ENCODE results near the gene NPAS3.

The NPAS3 gene

DNA sequence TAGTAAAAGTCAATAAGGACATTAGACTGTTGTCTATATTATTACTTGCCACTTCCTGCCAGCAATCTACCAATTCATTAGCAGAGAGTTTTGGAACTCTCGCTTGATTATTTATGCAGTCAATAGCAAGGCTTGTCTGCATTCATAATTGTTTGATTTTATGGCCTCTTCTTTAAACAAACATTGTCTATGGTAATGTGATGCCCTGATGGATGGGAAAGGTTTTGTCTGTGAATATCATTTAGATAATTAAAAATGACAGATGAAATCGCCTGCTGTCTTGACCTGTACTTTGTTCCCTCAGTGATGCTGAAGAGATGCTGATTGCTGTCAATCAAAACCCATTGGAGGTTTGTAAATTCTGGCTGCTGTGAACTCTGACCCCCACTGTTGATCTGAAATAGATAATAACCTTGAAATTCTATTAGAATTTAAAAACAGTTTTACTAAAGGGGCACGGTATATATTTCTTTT, 455.3 kb downstream of the NPAS3 start:
- peak; percentile 90 for DNase-seq

- no peak for DNase-seq
Measured at GRCh38 chr14:33401311-33401710, 462.6 kb downstream of the NPAS3 start.

DNA sequence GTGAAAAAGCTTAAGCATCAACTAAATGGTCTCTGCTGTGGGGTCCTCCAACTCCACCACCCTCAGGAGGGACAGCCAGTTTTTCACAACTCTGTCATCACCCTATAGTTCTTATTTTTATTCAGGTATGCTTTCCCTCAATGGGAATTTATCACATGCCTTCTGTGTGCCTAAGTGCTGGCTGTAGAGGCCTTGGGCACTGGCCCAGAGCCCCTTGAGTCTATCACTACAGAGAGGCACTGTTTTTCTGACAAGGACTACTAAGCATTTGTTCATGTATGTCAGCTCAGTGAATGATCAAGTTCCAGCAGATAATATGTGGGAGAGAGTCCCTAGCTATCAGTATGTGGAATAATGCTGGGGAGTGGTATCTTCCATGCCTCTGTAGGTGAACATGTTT, 463.9 kb downstream of the NPAS3 start:
- no peak for DNase-seq

GRCh38 chr14:33404054-33404453, 465.4 kb downstream of the NPAS3 start:
- no peak for DNase-seq

DNA sequence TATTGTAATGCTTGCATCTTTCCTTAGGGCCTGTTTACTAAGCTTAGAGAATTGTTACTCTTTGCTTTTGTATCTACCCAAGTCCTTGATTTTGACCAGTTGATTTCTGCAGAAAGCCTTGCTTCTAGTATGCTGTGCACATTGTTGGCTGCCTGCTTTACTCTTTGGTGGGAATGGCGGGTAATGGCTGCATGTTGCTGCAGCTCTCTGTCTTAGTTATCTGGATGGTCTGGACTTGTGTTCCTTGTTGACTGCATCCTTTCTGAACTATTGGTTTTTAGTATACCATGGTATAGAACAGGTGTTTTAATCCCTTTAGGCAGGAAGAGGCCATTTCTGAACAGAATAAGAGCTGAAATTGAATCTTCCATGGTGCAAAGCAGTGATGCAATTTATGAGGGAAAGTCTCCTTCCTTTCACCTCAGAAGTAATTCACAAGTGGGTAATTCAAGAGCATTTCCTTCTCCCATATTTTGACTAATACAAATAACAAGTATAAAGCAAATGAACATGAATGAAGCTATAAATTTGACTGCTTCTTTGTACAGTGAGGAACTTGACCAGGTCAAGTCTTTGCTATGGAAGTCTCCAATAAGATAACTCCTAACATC, 466.4 kb downstream of the NPAS3 start:
- DNase-seq, result no peak

DNA sequence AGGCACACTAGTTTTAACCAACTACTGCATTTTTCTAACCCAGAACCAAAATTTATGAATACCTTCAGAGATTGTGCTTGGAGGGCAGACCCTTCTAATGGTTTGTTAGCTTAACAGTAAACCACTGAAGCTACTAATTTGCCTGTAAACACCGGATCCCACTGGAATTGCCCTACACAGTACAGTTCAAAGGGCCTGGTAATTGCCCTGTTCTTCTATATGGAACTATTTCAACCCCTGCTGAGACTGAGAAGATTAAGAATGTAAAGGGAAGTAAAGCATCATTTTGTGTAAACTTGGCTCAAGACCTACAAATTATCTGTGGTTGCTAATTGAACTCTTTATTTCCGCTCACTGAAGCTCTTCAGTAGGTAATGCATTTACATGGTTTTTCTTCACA, 468.1 kb downstream of the NPAS3 start:
- no peak for DNase-seq

GRCh38 chr14:33408291-33408690, 469.6 kb downstream of the NPAS3 start:
- DNase-seq, result no peak

- DNase-seq, result no peak
Measured at GRCh38 chr14:33412450-33412849, 473.8 kb downstream of the NPAS3 start.

DNA sequence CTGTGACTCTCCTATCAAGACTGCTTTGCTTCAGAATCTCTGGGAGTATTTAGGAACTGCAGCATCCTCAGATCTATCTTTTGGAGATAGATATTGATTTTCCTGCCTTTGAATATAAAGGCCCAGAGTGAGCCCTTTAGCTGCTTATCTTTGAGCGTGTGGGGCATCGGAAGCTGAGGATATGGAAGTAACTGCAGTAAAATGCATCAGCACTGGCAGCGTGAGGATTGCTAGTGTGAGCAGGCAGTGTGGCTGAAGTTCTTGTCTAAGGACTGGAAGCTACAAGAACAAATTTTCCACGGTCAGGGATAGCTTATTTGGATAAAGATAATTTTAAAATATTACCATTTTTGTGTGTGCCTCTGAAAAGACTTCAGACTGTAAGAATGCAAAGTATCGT, 474.7 kb downstream of the NPAS3 start:
- no peak for DNase-seq

- no peak for DNase-seq
Measured at GRCh38 chr14:33414041-33414440, 475.4 kb downstream of the NPAS3 start.

DNA sequence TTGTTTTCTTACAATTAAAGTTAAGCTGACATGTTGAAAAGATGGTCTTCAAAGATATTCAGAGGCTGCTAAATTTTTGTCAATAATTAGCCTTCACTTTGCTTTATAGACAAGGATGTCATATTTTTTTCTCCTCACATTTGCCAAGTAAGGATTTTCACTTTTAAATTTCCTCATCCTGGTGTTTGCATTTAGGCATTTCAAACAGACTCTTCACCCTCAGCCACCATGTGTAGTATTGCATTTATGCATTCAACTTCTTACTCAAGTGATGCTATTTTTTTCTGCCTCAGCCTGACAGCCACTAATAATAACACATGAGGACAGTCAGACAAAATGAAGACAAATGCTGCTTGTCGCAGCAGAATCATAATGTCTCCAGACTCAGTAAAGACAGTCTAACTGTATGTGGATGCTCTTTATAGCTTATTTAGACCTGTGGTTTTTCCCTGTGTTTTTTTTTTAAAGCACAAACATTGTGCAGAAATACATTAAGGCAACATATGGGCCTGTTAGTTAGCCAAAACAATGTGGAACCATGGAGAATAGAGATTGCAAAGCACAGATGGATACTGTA, 481.5 kb downstream of the NPAS3 start:
- no peak for DNase-seq

DNA sequence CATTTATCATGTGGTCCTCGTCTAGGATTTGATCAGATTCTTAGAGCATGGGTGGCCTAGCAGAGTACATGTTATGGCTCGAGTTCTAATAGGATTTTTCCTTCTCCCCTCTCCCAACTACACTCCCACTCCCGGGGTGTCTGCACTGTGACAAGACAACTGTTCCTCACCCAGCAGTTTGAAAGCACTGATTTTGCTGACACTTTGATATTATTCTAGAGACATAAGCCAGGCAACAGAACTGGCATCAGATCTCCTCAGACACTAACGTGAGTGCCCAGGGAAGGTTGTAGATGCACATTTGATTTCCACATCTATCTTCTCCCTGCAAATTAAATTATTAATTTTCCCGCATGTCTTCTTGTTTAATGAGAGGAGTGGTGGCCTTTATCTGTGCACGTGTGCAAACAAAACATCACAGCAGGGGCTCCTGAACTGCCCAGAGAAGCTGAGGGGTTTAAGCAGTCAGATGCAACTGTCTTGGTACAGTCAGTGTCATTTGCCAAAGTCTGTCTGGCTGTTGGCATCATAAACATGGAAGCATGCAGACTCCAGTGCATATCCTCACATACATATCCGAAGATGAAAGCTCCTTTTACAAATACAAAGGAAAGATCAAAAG, 491.8 kb downstream of the NPAS3 start:
- no peak for DNase-seq

- peak; percentile 52 for DNase-seq
Measured at GRCh38 chr14:33432407-33433023, 493.8 kb downstream of the NPAS3 start.

DNA sequence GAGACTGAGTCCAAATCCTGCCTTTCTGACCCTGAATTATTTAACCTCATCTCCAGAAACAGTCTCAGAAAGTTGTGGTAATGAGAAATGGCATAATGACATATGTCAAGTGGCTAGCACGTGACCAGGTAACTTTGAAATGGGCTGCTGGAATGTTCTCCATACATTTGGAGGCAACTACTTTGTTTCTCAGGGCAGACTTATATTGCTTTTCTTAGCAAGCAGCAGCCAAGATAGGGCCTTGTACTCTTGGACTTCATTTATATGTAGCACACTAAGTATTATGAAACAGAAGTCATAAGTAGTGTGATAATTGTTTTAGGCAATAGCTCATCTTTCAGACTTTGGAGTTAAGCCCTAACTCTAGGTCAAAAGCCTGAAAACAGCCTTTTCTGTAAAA, 494.7 kb downstream of the NPAS3 start:
- no peak for DNase-seq

- DNase-seq, result no peak
Measured at GRCh38 chr14:33435911-33436689, 497.4 kb downstream of the NPAS3 start.

DNA sequence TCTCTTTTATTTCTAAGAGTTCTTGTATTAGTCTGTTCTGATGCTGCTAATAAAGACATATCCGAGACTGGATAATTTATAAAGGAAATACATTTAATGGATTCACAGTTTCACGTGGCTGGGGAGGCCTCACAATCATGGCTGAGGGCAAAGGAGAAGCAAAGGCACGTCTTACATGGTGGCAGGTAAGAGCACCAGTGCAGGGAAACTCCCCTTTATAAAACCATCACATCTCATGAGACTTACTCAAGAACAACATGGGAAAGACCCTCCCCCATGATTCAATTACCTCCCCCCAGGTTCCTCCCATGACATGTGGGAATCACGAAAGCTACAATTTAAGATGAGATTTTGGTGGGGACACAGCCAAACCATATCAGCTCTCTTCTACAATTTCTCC, 503.0 kb downstream of the NPAS3 start:
- no peak for DNase-seq

- no peak for DNase-seq
Measured at GRCh38 chr14:33444136-33444535, 505.5 kb downstream of the NPAS3 start.

- no peak for DNase-seq
Measured at GRCh38 chr14:33449268-33449667, 510.6 kb downstream of the NPAS3 start.

DNA sequence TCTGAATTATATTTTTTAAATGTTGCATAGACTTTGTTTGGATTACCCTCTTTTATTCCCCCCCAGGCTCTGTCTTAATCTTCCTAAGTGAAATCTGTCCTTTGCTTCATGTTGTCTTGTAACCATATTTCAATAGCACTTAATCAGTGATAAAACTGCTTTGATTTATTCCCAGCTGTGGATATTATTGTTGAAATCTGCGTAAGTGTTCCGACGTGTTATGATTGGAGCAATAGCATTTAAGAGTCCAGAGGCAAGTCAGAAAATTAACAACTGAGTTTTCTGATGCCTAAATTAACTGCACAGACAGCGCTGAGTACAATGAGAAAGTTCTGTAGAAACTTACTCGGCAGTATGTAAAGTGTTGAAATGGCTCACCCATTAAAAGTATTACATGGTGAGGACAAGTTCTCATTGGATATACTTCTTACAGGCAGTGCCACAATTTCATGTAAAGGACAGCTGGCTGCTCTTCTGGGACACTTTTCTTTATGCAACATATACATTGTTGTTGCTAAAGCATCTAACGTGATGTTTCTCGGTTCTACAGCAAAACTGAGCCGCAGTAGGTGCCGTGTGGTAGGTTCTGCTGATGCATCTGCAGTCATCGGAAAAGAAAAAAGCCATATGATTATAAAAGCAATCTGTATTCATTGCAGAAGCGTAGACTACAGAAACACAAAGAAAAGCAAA, 511.2 kb downstream of the NPAS3 start:
- DNase-seq, result no peak

GRCh38 chr14:33450416-33450815, 511.7 kb downstream of the NPAS3 start:
- DNase-seq, result no peak

GRCh38 chr14:33451211-33451610, 512.5 kb downstream of the NPAS3 start:
- DNase-seq, result no peak

DNA sequence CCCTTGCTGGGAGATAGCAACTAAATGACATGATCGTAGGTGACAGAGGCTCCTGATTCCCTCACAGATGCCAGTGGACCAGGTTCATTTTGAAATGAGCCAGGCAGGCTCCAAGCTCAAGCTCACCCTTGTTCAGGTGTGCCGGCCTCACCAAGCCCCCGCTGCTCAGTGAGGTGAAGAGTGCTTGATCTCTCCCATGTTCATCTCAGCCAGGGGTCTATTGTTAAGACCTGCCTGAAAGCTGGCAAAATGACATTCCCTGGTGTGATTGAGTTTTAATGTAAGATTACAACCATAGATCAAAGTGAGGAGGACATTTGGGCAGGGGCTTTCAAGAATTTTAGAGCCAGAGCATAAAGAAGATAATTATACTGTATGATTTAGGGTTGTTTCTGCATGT, 514.3 kb downstream of the NPAS3 start:
- no peak for DNase-seq
